MCF 10A (cell line): ENCODE data around the gene PIGR. TPM values are rescaled to one million over a fixed set of nuclear protein-coding genes. Genes with fewer than 3 reads are reported as not detected.

Experiments used
- BruUV-seq: library from RNA; stranded (reverse); fragments of 400-500 nt; replicated peaks from 2 replicates; lab custom pipeline; 2021; lab: Mats Ljungman, UMichigan
- CTCF ChIA-PET: fragments of 300-600 bp; sonication (Branson Sonifier 250); formaldehyde crosslinking; extraction: SDS; loops from one replicate; lab custom pipeline; 2021; ENCODE audit warnings: antibody characterized with exemption, inconsistent platforms; lab: Yijun Ruan, JAX
- POLR2A ChIA-PET: fragments of 300-600, 350-650 bp; sonication (Branson Sonifier 250); formaldehyde crosslinking; extraction: SDS; loops from one replicate; lab custom pipeline; 2020; ENCODE audit warnings: antibody characterized with exemption, inconsistent platforms; lab: Yijun Ruan, JAX
- DNase-seq: peaks from one replicate; pipeline ENCODE4 v3.0.0-alpha.2; 2018; ENCODE audit not compliant: unreplicated experiment
- H3K27ac Mint-ChIP-seq: one replicate; pipeline ENCODE4 v1.8.0; 2022; ENCODE audit warnings: mild to moderate bottlenecking, low read depth, mixed read lengths; ENCODE audit not compliant: unreplicated experiment
- H3K27me3 Mint-ChIP-seq: one replicate; pipeline ENCODE4 v1.8.0; 2022; ENCODE audit warnings: mixed read lengths; ENCODE audit not compliant: insufficient read depth, unreplicated experiment
- H3K36me3 Mint-ChIP-seq: one replicate; pipeline ENCODE4 v1.8.0; 2022; ENCODE audit warnings: mild to moderate bottlenecking, moderate library complexity, mixed read lengths; ENCODE audit not compliant: insufficient read depth, unreplicated experiment
- H3K4me1 Mint-ChIP-seq: one replicate; pipeline ENCODE4 v1.8.0; 2022; ENCODE audit warnings: mixed read lengths; ENCODE audit not compliant: insufficient read depth, unreplicated experiment
- H3K4me3 Mint-ChIP-seq: one replicate; pipeline ENCODE4 v1.8.0; 2022; ENCODE audit warnings: mild to moderate bottlenecking, moderate library complexity, mixed read lengths; ENCODE audit not compliant: unreplicated experiment
- H3K9me3 Mint-ChIP-seq: one replicate; pipeline ENCODE4 v1.8.0; 2022; ENCODE audit warnings: mixed read lengths; ENCODE audit not compliant: unreplicated experiment
- CTCF ChIP-seq: fragments of 200-600 bp; IDR thresholded peaks from one replicate; pipeline ENCODE4 v1.8.0; 2022; ENCODE audit warnings: antibody characterized with exemption, mild to moderate bottlenecking; ENCODE audit not compliant: unreplicated experiment
- intact Hi-C: fragments of 100-400 bp; cut with micrococcal nuclease; formaldehyde crosslinking; loops from 2 replicates; pipeline ENCODE4 v1.14.1; 2022
- total RNA-seq: library from RNA; stranded (reverse); gene quantifications from 2 replicates; pipeline ENCODE4 v1.2.3, GENCODE V29; 2022

Gene PIGR
- total RNA-seq, 1 experiment from 2014 or later, result not detected

- Mint-ChIP-seq H3K9me3 (peaks cover 6% of the 10 kb centered on the region), H3K27ac (peak overlapping the region; percentile 58), H3K27me3 (no peaks in the 10 kb centered on the region), H3K4me1 (peaks cover 66% of the 10 kb centered on the region), H3K36me3 (no peaks in the 10 kb centered on the region), H3K4me3 (peak overlapping the region; percentile 5)
- DNase-seq, result peak; percentile 90
- BruUV-seq, result no TSS peak
- TF ChIP-seq CTCF, result no peak
- intact Hi-C loops, result no loop called here
- ChIA-PET POLR2A (interaction anchor here (0.6 to 6.2 kb wide), 21 partner anchors 10 to 870 kb away, joined by 3 to 86 read pairs (median 5); partner anchors contain the start of genes C1orf116, IL20, IL24 and PFKFB2), CTCF (interaction anchor here (0.6 to 3.2 kb wide), 19 partner anchors 10 to 254 kb away, joined by 3 to 30 read pairs (median 5); partner anchors contain the start of genes IL20 and IL24)
These were observed 60.8 kb downstream of the PIGR start for GRCh38 chr1:206885341-206886060.

- POLR2A ChIA-PET, result interaction anchor here (0.6 to 6.2 kb wide), 15 partner anchors 9 to 1283 kb away, joined by 3 to 86 read pairs (median 7); partner anchors contain the start of genes C1orf116, IL20 and IL24
- Mint-ChIP-seq H3K27me3 (no peaks in the 10 kb centered on the region), H3K27ac (no peak overlapping the region), H3K36me3 (no peaks in the 10 kb centered on the region), H3K9me3 (peaks cover 11% of the 10 kb centered on the region), H3K4me3 (no peak overlapping the region), H3K4me1 (peaks cover 52% of the 10 kb centered on the region)
- no peak for DNase-seq
- CTCF ChIA-PET, result interaction anchor here (0.6 to 3.2 kb wide), 23 partner anchors 9 to 736 kb away, joined by 3 to 30 read pairs (median 5); partner anchors contain the start of gene IL20
- BruUV-seq, result no TSS peak
- TF ChIP-seq CTCF, result no peak
- intact Hi-C loops, result no loop called here
These were observed 62.4 kb downstream of the PIGR start for GRCh38 chr1:206883876-206884275.

GRCh38 chr1:206883160-206883559, 63.1 kb downstream of the PIGR start:
- Mint-ChIP-seq H3K4me3 (no peak overlapping the region), H3K4me1 (peaks cover 47% of the 10 kb centered on the region), H3K27me3 (no peaks in the 10 kb centered on the region), H3K9me3 (peaks cover 18% of the 10 kb centered on the region), H3K27ac (peak overlapping the region; percentile 6), H3K36me3 (no peaks in the 10 kb centered on the region)
- POLR2A ChIA-PET, result interaction anchor here (0.6 to 6.2 kb wide), 12 partner anchors 8 to 1283 kb away, joined by 3 to 86 read pairs (median 6); partner anchors contain the start of genes C1orf116, DYRK3, IL20 and IL24
- CTCF ChIA-PET, result interaction anchor here (0.6 to 3.2 kb wide), 14 partner anchors 9 to 253 kb away, joined by 3 to 30 read pairs (median 6); partner anchors contain the start of gene IL20
- no peak for TF ChIP-seq CTCF
- DNase-seq, result no peak
- BruUV-seq, result no TSS peak
- intact Hi-C loops, result no loop called here

- intact Hi-C loops, result no loop called here
- Mint-ChIP-seq H3K4me3 (no peak overlapping the region), H3K27ac (peak overlapping the region; percentile 6), H3K9me3 (peaks cover 18% of the 10 kb centered on the region), H3K4me1 (peaks cover 40% of the 10 kb centered on the region), H3K27me3 (no peaks in the 10 kb centered on the region), H3K36me3 (no peaks in the 10 kb centered on the region)
- ChIA-PET POLR2A (interaction anchor here (0.9 to 6.2 kb wide), 4 partner anchors 13 to 247 kb away, joined by 3 to 86 read pairs (median 40); partner anchors contain the start of genes DYRK3 and IL24), CTCF (interaction anchor here (0.9 to 3.2 kb wide), 7 partner anchors 10 to 156 kb away, joined by 3 to 30 read pairs (median 7); partner anchors contain the start of gene IL20)
- DNase-seq, result no peak
- no TSS peak for BruUV-seq
- peak; percentile 40 for TF ChIP-seq CTCF
These were observed 63.7 kb downstream of the PIGR start for GRCh38 chr1:206882555-206882954.
